Cardiac septum (tissue), 1 donor: Measurements from ENCODE around the gene SESTD1. TPM values are rescaled to one million over a fixed set of nuclear protein-coding genes. Genes with fewer than 3 reads are reported as not detected.

Source experiments
- DNase-seq: peaks from one replicate; pipeline ENCODE4 v3.0.0-alpha.2; 2020; ENCODE audit warnings: low spot score
- intact Hi-C: fragments of 100-400 bp; cut with DNase I; formaldehyde crosslinking; loops from one replicate; pipeline ENCODE4 v1.14.0; 2022
- total RNA-seq: library from RNA; stranded (reverse); fragmentation: NEBNext Ultra II Directional; extraction: Animal tissue kit (Norgen Biotek cat#: 25700); gene quantifications from one replicate; pipeline ENCODE4 v1.2.1, GENCODE V29; 2021
- donor health status: DM: no; HTN: no; CAD: no.

Gene SESTD1
- total RNA-seq, 1 donor from 2014 or later = 48.9 TPM

- intact Hi-C loops = loop anchor here (5.0 kb wide), 1 partner anchor 65 kb away; no protein-coding TSS in a partner anchor
- no peak for DNase-seq
Measured at GRCh38 chr2:179272406-179273192, 8.0 kb upstream of the SESTD1 start.

DNA sequence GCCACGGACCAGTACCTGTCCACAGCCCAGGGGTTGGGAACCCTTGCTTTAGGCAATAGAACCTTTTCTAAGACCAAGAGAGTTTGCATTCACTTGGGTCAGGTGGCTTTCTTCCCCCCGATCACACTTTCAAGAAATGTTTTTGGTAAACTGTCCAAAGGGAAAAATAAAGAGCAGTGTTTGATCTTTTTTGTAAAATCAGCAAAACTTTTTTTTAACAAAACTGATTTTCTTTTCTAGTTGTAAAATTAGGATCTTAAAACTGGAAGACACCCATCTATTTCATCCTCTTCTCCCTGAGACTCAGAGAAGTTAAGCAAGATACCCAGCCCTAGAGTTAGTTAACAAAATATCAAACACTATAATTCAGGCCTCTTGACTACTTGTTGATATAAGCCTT lies 6.1 kb upstream of the SESTD1 start:
- DNase-seq = no peak
- intact Hi-C loops = loop anchor here (5.0 kb wide), 1 partner anchor 67 kb away; no protein-coding TSS in a partner anchor

DNA sequence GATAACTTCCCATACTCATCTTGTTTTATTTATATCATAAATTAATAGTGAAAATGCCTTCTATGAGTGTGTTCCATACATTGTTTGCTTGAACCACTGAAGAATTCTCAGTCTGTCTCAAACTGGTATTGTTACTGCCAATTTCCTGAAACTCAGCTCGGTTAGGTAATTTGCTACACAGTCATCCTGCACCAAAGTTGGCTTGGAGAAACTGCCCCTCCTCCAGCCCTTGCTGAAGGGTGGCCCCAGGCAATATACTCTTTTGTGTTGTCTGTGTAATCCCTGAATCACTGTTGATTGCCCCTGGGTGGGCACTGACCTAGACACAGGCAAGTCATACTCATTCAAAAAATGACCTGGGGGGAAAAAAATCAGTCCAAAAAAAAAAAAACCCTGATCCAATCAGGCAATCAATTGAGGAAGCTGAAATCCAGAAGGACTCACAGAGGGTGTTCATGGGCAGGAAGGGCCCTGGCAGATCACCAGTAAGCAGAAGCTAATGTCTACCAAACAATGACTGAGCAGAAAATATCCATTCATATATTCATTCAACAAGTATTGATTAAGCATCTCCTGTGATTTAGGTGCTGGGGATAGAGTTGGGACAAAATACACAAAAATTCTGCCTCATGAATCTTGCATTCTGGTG lies 3.8 kb upstream of the SESTD1 start:
- DNase-seq = no peak
- intact Hi-C loops = no loop called here

DNA sequence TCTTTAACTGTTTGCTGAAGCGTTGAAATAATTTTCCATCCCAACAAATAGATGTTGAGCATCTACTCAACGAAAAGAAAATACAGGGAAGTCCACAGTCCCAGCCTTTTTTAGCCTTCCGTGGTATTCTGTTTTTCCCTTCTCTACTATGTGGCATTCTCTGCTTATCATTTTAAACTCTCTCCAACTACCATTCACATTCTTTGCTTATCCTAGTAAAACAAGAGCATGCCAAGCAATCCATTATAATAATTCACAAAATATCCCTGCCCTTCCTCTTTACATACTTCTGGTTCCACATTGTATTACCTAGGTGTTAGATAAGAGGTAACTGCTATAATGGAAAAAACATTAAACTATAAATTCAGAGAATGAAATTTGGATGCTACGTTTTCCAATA lies 1.6 kb upstream of the SESTD1 start:
- intact Hi-C loops = no loop called here
- DNase-seq = no peak

GRCh38 chr2:179265082-179265510 lies 464 bp upstream of the SESTD1 start:
- DNase-seq = peak; percentile 75
- intact Hi-C loops = no loop called here

- intact Hi-C loops = loop anchor here (5.0 kb wide), 1 partner anchor 36 kb away; no protein-coding TSS in a partner anchor
- peak; percentile 77 for DNase-seq
Measured at GRCh38 chr2:179263446-179264367, 925 bp downstream of the SESTD1 start.

DNA sequence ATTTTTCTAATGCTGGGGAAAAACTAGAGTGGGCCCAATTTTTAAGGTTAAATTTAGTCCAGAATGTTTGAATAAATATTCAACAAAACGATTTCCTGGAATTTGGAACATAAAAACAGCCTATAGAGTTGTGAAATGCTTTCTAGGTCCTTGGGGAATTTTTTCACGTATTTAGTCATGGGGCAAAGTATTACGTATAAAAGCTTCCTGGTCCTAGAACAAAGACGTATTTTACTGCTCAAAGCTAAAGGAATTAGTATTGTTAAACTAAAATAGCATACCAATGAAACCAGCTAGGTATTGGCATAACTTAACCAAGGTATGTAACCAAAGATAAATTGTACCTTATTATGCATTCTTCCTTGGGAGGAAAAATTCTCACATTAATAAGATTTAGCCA lies 1.6 kb downstream of the SESTD1 start:
- no peak for DNase-seq
- intact Hi-C loops = loop anchor here (5.0 kb wide), 1 partner anchor 36 kb away; no protein-coding TSS in a partner anchor

- DNase-seq = no peak
- intact Hi-C loops = loop anchor here (5.0 kb wide), 1 partner anchor 35 kb away; no protein-coding TSS in a partner anchor
Measured at GRCh38 chr2:179262077-179262660, 2.5 kb downstream of the SESTD1 start.

DNA sequence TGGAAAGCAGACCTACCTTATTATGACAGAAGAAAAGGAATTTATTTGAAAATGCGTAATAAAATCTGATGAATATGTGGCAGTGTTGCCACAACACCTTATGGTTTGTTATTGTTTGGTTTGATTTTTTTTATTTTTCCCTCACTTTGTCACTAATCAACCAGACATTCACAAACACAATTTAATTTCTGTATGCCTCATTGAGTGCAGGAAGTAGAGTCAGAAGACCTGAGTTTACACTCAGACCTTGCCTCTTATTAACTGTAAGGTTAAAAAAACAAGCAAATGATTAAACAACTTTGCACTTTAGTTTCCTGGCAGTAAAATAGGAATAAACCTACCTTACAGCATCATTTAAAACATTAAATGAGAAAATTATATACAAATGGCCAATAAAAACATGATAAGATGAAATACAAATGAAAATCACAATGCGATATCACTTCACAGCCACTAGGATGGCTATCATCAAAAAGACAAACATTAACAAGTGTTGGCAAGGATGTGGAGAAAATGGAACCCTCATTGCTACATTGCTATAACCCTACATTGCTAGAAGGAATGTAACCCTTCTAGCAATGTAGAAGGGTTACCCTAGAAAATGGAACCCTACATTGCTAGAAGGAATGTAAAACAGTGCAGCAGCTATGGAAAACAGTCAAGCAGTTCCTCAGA lies 3.3 kb downstream of the SESTD1 start:
- DNase-seq = no peak
- intact Hi-C loops = loop anchor here (5.0 kb wide), 1 partner anchor 34 kb away; no protein-coding TSS in a partner anchor

DNA sequence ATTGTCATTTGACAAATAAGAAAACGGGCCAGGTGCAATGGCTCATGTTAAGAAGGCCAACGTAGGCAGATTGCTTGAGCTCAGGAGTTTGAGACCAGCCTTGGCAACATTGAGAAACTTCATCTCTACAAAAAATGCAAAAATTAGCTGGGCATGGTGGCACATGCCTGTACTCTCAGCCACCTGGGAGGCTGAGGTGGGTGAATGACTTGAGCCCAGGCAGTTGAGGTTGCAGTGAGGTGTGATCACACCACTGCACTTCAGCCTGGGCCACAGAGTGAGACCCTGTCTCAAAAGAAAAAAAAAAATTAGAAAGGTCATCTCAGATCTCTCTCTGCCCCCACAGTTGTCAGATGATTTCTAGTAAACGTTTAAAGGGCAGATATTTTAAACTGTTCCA lies 4.4 kb downstream of the SESTD1 start:
- intact Hi-C loops = loop anchor here (5.0 kb wide), 1 partner anchor 33 kb away; no protein-coding TSS in a partner anchor
- DNase-seq = no peak

DNA sequence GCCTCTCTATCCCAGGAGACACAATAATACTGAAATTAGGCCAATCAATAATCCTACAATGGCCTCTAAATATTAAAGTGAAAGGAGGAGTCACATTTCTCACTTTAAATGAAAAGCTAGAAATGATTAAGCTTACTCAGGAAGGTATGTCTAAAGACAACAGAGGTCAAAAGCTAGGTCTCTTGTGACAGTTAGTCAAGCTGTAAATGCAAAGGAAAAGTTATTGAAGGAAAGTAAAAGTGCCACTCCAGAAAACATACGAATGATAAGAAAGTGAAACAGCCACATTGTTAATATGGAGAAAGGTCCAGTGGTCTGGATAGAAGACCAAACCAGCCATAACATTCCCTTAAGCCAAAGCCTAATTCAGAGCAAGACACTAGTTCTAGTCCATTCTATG lies 9.5 kb downstream of the SESTD1 start:
- intact Hi-C loops = no loop called here
- no peak for DNase-seq

- DNase-seq = no peak
- intact Hi-C loops = no loop called here
Measured at GRCh38 chr2:179253226-179253625, 11.4 kb downstream of the SESTD1 start.

DNA sequence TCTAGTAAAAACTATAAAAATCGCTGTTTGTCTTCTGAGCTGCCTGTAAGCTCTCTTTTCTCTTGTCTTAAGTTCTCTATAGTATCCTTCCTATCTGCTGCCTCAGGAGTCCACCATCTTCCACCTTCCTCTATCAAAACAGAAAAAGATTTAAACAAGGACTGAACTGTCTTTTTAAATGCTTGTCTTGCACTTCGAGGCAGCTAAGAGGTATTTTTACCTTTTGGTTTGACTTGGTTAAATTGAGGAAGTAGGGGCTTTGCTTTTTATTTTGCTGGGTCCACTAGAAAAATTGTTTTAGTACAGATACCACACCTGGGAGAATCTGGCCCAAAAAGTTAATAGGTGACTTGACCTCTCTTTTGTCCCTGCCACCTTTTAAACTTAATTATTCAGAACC lies 12.2 kb downstream of the SESTD1 start:
- intact Hi-C loops = no loop called here

DNA sequence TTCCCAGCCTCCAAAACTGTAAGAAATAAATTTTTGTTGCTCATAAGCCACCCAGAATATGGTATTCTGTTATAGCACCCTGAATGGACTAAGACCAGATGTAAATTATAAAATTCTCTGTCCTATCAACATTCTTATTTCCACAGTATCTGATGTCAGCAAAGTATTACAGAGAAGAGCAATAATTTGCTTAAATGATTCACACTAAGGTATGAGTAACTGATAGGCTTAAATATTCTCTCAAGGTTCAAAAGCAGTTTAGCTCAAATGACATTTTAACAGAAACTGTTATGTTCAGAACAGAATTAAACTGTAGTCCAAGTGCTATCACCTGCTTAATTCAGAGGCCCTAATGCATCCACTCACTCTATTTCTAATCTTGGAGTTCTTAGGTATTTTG lies 12.8 kb downstream of the SESTD1 start:
- DNase-seq = no peak
- intact Hi-C loops = no loop called here

More for the DNA sequence above, 12.2 kb downstream of the SESTD1 start:
- DNase-seq = no peak

- intact Hi-C loops = no loop called here
- DNase-seq = no peak
Measured at GRCh38 chr2:179250848-179251504, 13.7 kb downstream of the SESTD1 start.

DNA sequence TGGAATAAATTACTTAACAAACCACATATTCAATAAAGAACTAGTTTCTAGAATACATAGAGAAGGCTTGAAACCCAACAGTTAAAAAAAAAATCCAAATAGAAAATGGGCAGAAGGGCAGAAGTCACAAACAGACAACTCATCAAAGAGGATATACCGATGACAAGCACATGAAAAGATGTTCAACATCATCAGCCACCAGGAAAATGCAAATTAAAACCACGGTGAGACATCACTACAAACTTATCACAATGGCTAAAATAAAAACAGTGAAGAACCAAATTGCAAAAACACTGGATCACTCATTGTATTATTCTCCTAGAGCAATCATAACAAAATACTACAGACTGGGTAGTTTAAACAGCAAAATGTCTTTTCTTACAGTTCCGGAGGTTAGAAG lies 14.5 kb downstream of the SESTD1 start:
- intact Hi-C loops = no loop called here
- no peak for DNase-seq

- intact Hi-C loops = no loop called here
- no peak for DNase-seq
Measured at GRCh38 chr2:179248024-179248348, 16.6 kb downstream of the SESTD1 start.

- DNase-seq = no peak
- intact Hi-C loops = no loop called here
Measured at GRCh38 chr2:179247318-179248023, 17.2 kb downstream of the SESTD1 start.
